Mucosa of descending colon (tissue), 3 donors: Measurements from ENCODE around the gene SMIM3. TPM values are rescaled to one million over a fixed set of nuclear protein-coding genes. Genes with fewer than 3 reads are reported as not detected.
A peak's percentile ranks its signal among the peaks of the same experiment; 100 is the strongest.

Source experiments
- ATAC-seq: fragments of 200-7000 bp; cut with Tn5 transposase; one replicate; pipeline ENCODE4 v1.9.1; 2020; ENCODE audit warnings: mild to moderate bottlenecking, moderate library complexity
- DNase-seq, 3 donors: peaks; one replicate each; pipeline ENCODE4 v3.0.0-alpha.2; 2020
- H3K36me3 ChIP-seq: fragments of 200-600 bp; one replicate; pipeline ENCODE4 v1.8.0; 2021; ENCODE audit warnings: low read depth, mild to moderate bottlenecking
- H3K4me1 ChIP-seq: fragments of 200-600 bp; one replicate; pipeline ENCODE4 v1.8.0; 2021; ENCODE audit warnings: low read depth, mild to moderate bottlenecking
- H3K4me3 ChIP-seq: fragments of 200-600 bp; one replicate; pipeline ENCODE4 v1.8.0; 2021; ENCODE audit warnings: mild to moderate bottlenecking
- H3K9me3 ChIP-seq: fragments of 200-600 bp; one replicate; pipeline ENCODE4 v1.8.0; 2021; ENCODE audit warnings: mild to moderate bottlenecking
- intact Hi-C, 2 donors: fragments of 100-400 bp; cut with DNase I in 1 of 2; cut with micrococcal nuclease in 1 of 2; formaldehyde crosslinking; loops; one replicate each; pipeline versions ENCODE4 v1.11.0 to v1.11.1; 2022; cut with DNase I, micrococcal nuclease
- total RNA-seq, 3 donors: library from RNA; stranded (reverse); fragmentation: NEBNext Ultra II Directional in 2 of 3; extraction: Animal tissue kit (Norgen Biotek cat#: 25700) in 2 of 3; gene quantifications; one replicate each; pipeline versions ENCODE4 v1.2.1 to v1.2.4, GENCODE V29; 2021 to 2023
- TF ChIP-seq, protein P1 (sequence below): fragments of 200-600 bp; IDR thresholded peaks from one replicate; pipeline ENCODE4 v1.8.0; 2022; ENCODE audit warnings: antibody characterized with exemption, mild to moderate bottlenecking
- donor health status: DM: no; HTN: no; CAD: no; lungs with moderate emphysema.
- donor health status: DM: no; HTN: no; CAD: no.
- donor health status: DM: no; HTN: yes; CAD: no.

The SMIM3 gene
- total RNA-seq, 3 donors from 2014 or later: 9.3 to 21.6 (median 19.2) TPM

DNA sequence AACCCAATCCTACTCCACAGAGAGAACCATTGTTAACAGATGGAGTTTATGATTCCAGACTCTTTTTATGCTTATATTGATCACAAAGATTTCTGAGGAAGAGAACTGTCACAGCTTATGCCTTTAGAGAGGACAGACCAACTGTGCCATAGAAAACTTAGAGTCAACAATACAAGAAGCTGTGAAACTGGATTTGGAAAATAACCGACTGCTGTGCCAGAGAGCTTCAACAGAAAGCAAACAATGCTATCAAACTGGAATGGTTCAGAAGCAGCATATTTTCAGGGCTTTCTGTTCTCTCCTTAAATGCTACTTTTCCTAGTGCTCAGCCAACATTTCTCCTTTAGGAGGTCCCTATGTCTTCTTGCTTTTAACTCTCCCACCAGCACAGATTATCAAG, 24.7 kb upstream of the SMIM3 start:
- TF ChIP-seq, protein P1, sequence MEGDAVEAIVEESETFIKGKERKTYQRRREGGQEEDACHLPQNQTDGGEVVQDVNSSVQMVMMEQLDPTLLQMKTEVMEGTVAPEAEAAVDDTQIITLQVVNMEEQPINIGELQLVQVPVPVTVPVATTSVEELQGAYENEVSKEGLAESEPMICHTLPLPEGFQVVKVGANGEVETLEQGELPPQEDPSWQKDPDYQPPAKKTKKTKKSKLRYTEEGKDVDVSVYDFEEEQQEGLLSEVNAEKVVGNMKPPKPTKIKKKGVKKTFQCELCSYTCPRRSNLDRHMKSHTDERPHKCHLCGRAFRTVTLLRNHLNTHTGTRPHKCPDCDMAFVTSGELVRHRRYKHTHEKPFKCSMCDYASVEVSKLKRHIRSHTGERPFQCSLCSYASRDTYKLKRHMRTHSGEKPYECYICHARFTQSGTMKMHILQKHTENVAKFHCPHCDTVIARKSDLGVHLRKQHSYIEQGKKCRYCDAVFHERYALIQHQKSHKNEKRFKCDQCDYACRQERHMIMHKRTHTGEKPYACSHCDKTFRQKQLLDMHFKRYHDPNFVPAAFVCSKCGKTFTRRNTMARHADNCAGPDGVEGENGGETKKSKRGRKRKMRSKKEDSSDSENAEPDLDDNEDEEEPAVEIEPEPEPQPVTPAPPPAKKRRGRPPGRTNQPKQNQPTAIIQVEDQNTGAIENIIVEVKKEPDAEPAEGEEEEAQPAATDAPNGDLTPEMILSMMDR: no peak
- no peak overlapping the region for H3K4me3 ChIP-seq
- peaks cover 9% of the 10 kb centered on the region for H3K4me1 ChIP-seq
- intact Hi-C loops: no loop called here
- no peaks in the 10 kb centered on the region for H3K9me3 ChIP-seq
- no peak for ATAC-seq
- H3K36me3 ChIP-seq: peaks cover 5% of the 10 kb centered on the region
- no peak for DNase-seq

DNA sequence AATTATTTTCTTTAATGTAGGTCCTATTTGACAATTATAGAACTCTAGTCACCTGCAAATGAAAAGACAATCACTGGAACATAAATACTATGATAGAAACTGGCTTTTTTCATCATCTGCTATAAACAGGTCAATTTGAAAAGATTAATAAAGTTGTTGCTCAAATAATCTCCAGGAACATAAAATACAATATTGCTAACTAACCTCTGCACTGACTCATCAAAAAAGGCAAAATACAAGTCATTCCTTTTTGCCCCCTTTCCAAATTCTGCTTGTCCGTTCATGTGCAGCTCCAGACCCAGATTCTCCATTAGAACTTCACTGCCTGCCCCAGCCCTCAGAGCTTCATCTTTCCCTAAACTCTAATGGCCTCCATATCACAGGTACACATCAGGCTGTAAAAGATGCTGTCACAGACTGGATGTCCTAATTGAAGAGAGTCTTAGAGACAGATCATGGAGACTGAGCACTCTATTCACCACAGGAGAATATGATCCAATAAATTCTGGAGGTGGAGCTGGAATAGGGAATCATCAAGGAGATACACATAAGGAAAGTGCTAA, 21.4 kb upstream of the SMIM3 start:
- ATAC-seq (no peak), DNase-seq (no peak)
- TF ChIP-seq, protein P1: no peak
- Histone ChIP-seq H3K9me3 (no peaks in the 10 kb centered on the region), H3K4me3 (no peak overlapping the region), H3K4me1 (peaks cover 9% of the 10 kb centered on the region), H3K36me3 (no peaks in the 10 kb centered on the region)
- intact Hi-C loops: no loop called here

DNA sequence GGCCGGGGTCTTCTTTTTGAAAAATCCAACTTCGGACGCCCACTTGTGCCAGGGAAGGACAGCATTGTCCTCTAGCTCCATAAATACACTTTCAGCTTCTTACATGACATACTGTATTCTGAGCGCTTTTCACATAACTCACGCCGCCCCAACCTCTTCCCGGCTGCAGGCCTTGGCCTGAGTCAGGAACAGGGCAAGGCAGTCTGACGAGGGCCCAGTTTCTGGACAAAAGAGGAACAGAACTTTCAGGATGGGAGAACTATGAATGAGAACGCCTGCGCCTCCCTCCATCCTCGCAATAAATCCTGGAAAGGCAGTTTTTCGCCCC, 20.4 kb upstream of the SMIM3 start:
- peaks cover 9% of the 10 kb centered on the region for H3K4me1 ChIP-seq
- H3K4me3 ChIP-seq: peak overlapping the region; percentile 38
- TF ChIP-seq, protein P1: no peak
- ATAC-seq (peak; percentile 46), DNase-seq (peak in 1 of 3 donors; percentile 61)
- H3K9me3 ChIP-seq: no peaks in the 10 kb centered on the region
- intact Hi-C loops: no loop called here
- H3K36me3 ChIP-seq: no peaks in the 10 kb centered on the region

DNA sequence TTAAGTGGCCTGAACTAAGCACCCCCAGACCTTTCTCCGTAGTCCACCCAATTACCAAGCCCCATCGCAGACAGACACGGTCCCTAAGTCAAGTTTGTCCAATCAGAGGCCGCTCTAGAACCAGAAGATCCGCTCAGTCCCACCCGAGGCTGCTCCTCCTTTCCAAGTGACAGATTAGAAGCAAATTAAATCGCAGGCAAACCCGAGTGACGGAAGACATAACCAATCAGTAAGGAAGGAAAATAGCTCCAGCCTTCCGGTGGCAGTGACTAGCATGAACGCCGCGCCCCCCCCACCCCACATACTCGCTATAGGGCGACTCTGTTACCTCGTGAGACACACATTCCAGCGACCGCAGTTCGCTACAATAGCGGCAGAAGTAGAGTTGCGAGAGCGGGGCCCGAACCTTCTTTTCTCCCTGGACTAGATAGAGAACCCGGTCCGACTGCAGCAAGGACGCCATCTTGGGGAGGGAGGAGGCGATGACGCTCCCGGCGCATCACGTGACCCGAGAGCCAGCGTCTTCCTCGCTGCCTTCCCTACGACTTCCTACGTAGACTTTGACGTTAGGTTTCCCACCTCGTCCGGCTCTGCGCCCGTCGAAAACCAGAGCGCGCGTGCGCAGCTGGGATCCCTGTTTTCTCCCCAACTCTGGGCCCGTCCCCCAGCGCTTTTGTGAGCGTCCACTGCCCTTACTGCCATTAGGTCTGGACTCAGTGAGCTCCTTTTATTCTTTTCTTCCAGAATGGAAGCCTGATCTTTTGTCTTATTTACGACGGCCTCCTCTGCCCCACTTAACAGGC, 19.8 kb upstream of the SMIM3 start, which contains the start of gene DCTN4:
Gene DCTN4 (minus strand): TSS at position 487 of the 803 bp plus-strand sequence. CDS start 24 bp downstream, at position 463.
- intact Hi-C loops: no loop called here
- TF ChIP-seq, protein P1: no peak
- H3K36me3 ChIP-seq: no peaks in the 10 kb centered on the region
- H3K4me3 ChIP-seq: peak within 1 kb of the TSS; percentile 38
- peaks cover 9% of the 10 kb centered on the region for H3K4me1 ChIP-seq
- peak; percentile 95 to 98 (median 96) for DNase-seq
- peak; percentile 96 for ATAC-seq
- no peaks in the 10 kb centered on the region for H3K9me3 ChIP-seq

DNA sequence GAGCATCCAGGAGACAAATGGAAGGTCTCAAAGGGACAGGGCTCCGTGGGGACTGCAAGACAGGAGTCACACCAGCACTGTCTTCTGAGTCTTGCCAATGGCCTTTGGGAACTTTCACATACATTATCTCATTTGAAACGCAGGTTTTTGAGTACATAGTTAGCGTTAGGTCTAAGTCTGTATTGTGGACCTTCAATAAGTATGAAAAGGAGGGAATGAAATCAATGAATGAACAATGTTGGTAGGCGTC, 19.3 kb upstream of the SMIM3 start:
- ATAC-seq: no peak
- Histone ChIP-seq H3K9me3 (no peaks in the 10 kb centered on the region), H3K36me3 (no peaks in the 10 kb centered on the region), H3K4me3 (no peak overlapping the region), H3K4me1 (peaks cover 9% of the 10 kb centered on the region)
- DNase-seq: no peak
- TF ChIP-seq, protein P1: no peak
- intact Hi-C loops: no loop called here
